K562 (cell line): ENCODE results near the gene LLPH. TPM values are rescaled to one million over a fixed set of nuclear protein-coding genes. Genes with fewer than 3 reads are reported as not detected.

Experiments
- ATAC-seq: fragments of 200-7000 bp; cut with Tn5 transposase; 3 replicates; pipeline ENCODE4 v1.9.1; 2020; ENCODE audit warnings: moderate library complexity
- BruUV-seq: library from RNA; stranded (reverse); fragments of 400-500 nt; replicated peaks from 2 replicates; lab custom pipeline; 2021; lab: Mats Ljungman, UMichigan
- CTCF ChIA-PET: fragments of 300-600 bp; formaldehyde crosslinking; extraction: SDS; loops from one replicate; lab custom pipeline; 2021; ENCODE audit warnings: low intra/inter-chr PET ratio; lab: Yijun Ruan, JAX
- POLR2A ChIA-PET: fragments of 300-600, 350-650 bp; sonication (Branson Sonifier 250); formaldehyde crosslinking; extraction: SDS; loops from one replicate; lab custom pipeline; 2021; ENCODE audit warnings: antibody characterized with exemption, inconsistent platforms; lab: Yijun Ruan, JAX
- DNase-seq, 4 experiments: peaks; one replicate each; pipeline versions ENCODE4 v3.0.0 to v3.0.0-alpha.2; 2011 to 2018; ENCODE audit warnings: low spot score in 3 of 4, mixed read lengths in 3 of 4; ENCODE audit errors: extremely low read depth in 1 of 4
- FAIRE-seq: peaks from 2 replicates; lab custom pipeline; 2011; peaks lifted over from hg19 to GRCh38; lab: Jason Lieb, UNC
- H2AFZ ChIP-seq: 2 replicates; pipeline ENCODE4 v1.6.0; 2011; ENCODE audit warnings: low read depth, low read length, control low read depth, inconsistent platforms
- H3K27ac ChIP-seq: fragments of 200-600 bp; 3 replicates; pipeline ENCODE4 v1.8.0; 2011; ENCODE audit warnings: low read depth, mild to moderate bottlenecking, control low read depth, inconsistent platforms, low read length, moderate library complexity, mixed read lengths; ENCODE audit errors: extremely low read depth
- H3K27me3 ChIP-seq, 2 experiments: fragments of 300-600 bp in 1 of 2; 2 replicates in 1 of 2; 3 replicates in 1 of 2; pipeline versions ENCODE4 v1.6.0 to v1.8.0; 2011; ENCODE audit warnings: inconsistent platforms in 2 of 2, low read length in 2 of 2, mild to moderate bottlenecking in 1 of 2, mixed read lengths in 1 of 2, moderate library complexity in 1 of 2; ENCODE audit not compliant: control insufficient read depth in 2 of 2, insufficient read depth in 2 of 2
- H3K36me3 ChIP-seq: fragments of 300-600 bp; 3 replicates; pipeline ENCODE4 v1.8.0; 2011; ENCODE audit warnings: mild to moderate bottlenecking, low read length, inconsistent platforms; ENCODE audit not compliant: control insufficient read depth, insufficient read depth
- H3K4me1 ChIP-seq, 2 experiments: fragments of 200-600 bp in 1 of 2; replicated peaks in 1 of 2; 2 replicates in 1 of 2; 3 replicates in 1 of 2; pipeline versions ENCODE4 v1.5.1 to v1.8.0; 2011; ENCODE audit warnings: inconsistent platforms in 2 of 2, low read length in 2 of 2, mild to moderate bottlenecking in 1 of 2, mixed read lengths in 1 of 2, moderate library complexity in 1 of 2; ENCODE audit not compliant: control insufficient read depth in 2 of 2, insufficient read depth in 2 of 2
- H3K4me2 ChIP-seq: 2 replicates; pipeline ENCODE4 v1.6.1; 2011; ENCODE audit warnings: low read length, control low read depth, inconsistent platforms, mixed read lengths; ENCODE audit not compliant: insufficient read depth
- H3K4me3 ChIP-seq: fragments of 200-600 bp; sonication (generic), shearing (Covaris generic); 2 replicates; pipeline ENCODE4 v1.5.1; 2016; ENCODE audit warnings: control low read depth, inconsistent platforms
- H3K79me2 ChIP-seq: fragments of 200-600 bp; 3 replicates; pipeline ENCODE4 v1.8.0; 2011; ENCODE audit warnings: low read length, inconsistent platforms; ENCODE audit not compliant: control insufficient read depth, insufficient read depth
- H3K9ac ChIP-seq, 2 experiments: 2 replicates each; pipeline versions ENCODE4 v1.6.0 to v1.6.1; 2011; ENCODE audit warnings: low read depth in 2 of 2, low read length in 2 of 2, control low read depth in 1 of 2, inconsistent platforms in 1 of 2, mild to moderate bottlenecking in 1 of 2, mixed read lengths in 1 of 2; ENCODE audit not compliant: insufficient read depth in 1 of 2
- H3K9me1 ChIP-seq: one replicate; pipeline ENCODE4 v1.6.0; 2011; ENCODE audit warnings: inconsistent platforms, mild to moderate bottlenecking, low read length, moderate library complexity; ENCODE audit not compliant: control insufficient read depth, insufficient read depth
- H3K9me3 ChIP-seq: replicated peaks from 2 replicates; pipeline ENCODE4 v1.5.1; 2011; ENCODE audit warnings: low read depth, low read length, inconsistent platforms; ENCODE audit not compliant: control insufficient read depth, insufficient read depth
- H4K20me1 ChIP-seq: replicated peaks from 2 replicates; pipeline ENCODE4 v1.6.1; 2011; ENCODE audit warnings: low read length, inconsistent platforms, mixed read lengths; ENCODE audit not compliant: control insufficient read depth, insufficient read depth
- CBFA2T3 ChIP-seq: fragments of 450-650 bp; IDR thresholded peaks from 2 replicates; pipeline ENCODE4 v1.6.1; 2017
- NFIC ChIP-seq: fragments of 450-650 bp; IDR thresholded peaks from 2 replicates; pipeline ENCODE4 v1.6.1; 2017; ENCODE audit warnings: mild to moderate bottlenecking, inconsistent platforms
- NUFIP1 ChIP-seq: fragments of 450-650 bp; IDR thresholded peaks from 2 replicates; pipeline ENCODE4 v1.6.1; 2018; ENCODE audit not compliant: partially characterized antibody
- ZBED1 ChIP-seq: IDR thresholded peaks from 2 replicates; pipeline ENCODE4 v1.6.1; 2014
- ZKSCAN3 ChIP-seq: fragments of 250-450 bp; sonication (Bioruptor Pico); IDR thresholded peaks from 2 replicates; pipeline ENCODE4 v1.4.0; 2020
- ZNF197 ChIP-seq: fragments of 200-800 bp; sonication (Bioruptor generic); IDR thresholded peaks from 2 replicates; pipeline ENCODE4 v1.6.1; 2016; ENCODE audit warnings: low read depth, missing genetic modification characterization, missing compliant biosample characterization
- WGBS: fragments of 100-300 bp; shearing (Covaris generic); methylation state at CpG from one replicate; pipeline ENCODE4 v1.1.6; 2016; ENCODE audit warnings: low coverage, mixed read lengths; ENCODE audit not compliant: insufficient coverage; ENCODE audit errors: missing lambda C conversion rate; 5-methylcytosine and 5-hydroxymethylcytosine counted together
- in situ Hi-C: fragments of 300-500 bp; cut with MboI; formaldehyde crosslinking; loops from 4 replicates; pipeline ENCODE4 v1.15.0; 2018; ENCODE audit warnings: inconsistent platforms, mixed read lengths
- intact Hi-C: fragments of 100-400 bp; cut with micrococcal nuclease; formaldehyde crosslinking; loops from 2 replicates; pipeline ENCODE4 v1.14.2; 2022
- polyA plus RNA-seq, 8 experiments: library from polyadenylated mRNA; depleted of rRNA in 4 of 8; stranded (reverse) in 5 of 8; unstranded in 3 of 8; fragments of >200 nt; fragmentation: Nextera tagmentation in 2 of 8; fragmentation: Illumina TruSeq in 1 of 8; extraction: Ambion mirVana in 2 of 8; extraction: Trizol in 1 of 8; gene quantifications; 2 replicates each; pipeline versions ENCODE4 v1.2.1 to v1.2.3, GENCODE V29; 2011 to 2014; ENCODE audit warnings: inconsistent platforms in 1 of 8, missing spikeins in 1 of 8
- total RNA-seq, 7 experiments: library from RNA; depleted of rRNA in 6 of 7; stranded (reverse); fragments of >200 nt in 6 of 7; fragmentation: Illumina TruSeq in 2 of 7; extraction: Trizol in 2 of 7; gene quantifications; 2 replicates each; pipeline versions ENCODE4 v1.2.1 to v1.2.3, GENCODE V29; 2011 to 2021; ENCODE audit warnings: low replicate concordance in 1 of 7
- TF ChIP-seq, protein P1 (sequence below): sonication (generic); formaldehyde crosslinking; IDR thresholded peaks from 2 replicates; pipeline ENCODE4 v1.8.1; 2023; ENCODE audit warnings: mild to moderate bottlenecking, missing genetic modification reagents

Gene LLPH
- total and polyA plus RNA-seq, 9 of the 15 experiments (the other 6 are each of a cell fraction or from before 2014, with no cell fraction given): 19.1 to 87.3 (median 59.6) TPM

DNA sequence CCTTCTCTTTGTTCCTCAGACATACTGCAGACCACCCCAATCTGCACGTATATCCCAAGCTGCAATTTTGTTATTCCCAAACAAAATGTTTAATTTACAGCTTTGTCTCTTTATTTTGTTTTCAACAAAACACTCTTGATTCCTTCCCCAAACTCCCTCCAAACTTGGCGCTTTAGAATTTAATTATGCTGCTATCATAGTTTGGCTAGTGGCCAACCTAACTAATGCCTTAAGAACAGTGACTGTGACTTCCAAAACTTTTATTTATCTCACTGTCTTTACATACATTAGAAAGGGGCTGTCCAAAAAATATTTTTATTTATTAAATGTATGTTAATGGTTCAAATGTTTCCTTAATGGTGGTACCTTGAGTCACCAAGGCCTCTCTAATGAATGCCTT is 32.2 kb upstream of the LLPH start:
- peaks cover 17% of the 10 kb centered on the region for H3K36me3 ChIP-seq
- DNase-seq (no peak), FAIRE-seq (no peak), ATAC-seq (no peak)
- no peaks in the 10 kb centered on the region; the same call in 1 of the 2 replicates for H4K20me1 ChIP-seq
- CTCF ChIA-PET: no interaction called here
- no peak overlapping the region for H2AFZ ChIP-seq
- H3K9ac ChIP-seq: no peak overlapping the region
- H3K4me2 ChIP-seq: no peak overlapping the region
- no TSS peak for BruUV-seq
- no peak overlapping the region for H3K4me3 ChIP-seq
- no peaks in the 10 kb centered on the region for H3K9me3 ChIP-seq
- H3K79me2 ChIP-seq: peaks cover 62% of the 10 kb centered on the region
- intact Hi-C loops: no loop called here
- WGBS: 89% methylated on average over 2 of the region's 2 CpGs
- POLR2A ChIA-PET: no interaction called here
- no peaks in the 10 kb centered on the region for H3K27me3 ChIP-seq
- H3K9me1 ChIP-seq: no peaks in the 10 kb centered on the region
- TF ChIP-seq NUFIP1 (no peak), ZBED1 (no peak), ZKSCAN3 (no peak), NFIC (peak; percentile 45), ZNF197 (CRISPR knock-in tag) (no peak)
- H3K4me1 ChIP-seq: peaks cover under 1 to 8% of the 10 kb centered on the region in 2 experiments; a peak in 4 of 5 replicates
- in situ Hi-C loops: no loop called here
- no peak overlapping the region for H3K27ac ChIP-seq

DNA sequence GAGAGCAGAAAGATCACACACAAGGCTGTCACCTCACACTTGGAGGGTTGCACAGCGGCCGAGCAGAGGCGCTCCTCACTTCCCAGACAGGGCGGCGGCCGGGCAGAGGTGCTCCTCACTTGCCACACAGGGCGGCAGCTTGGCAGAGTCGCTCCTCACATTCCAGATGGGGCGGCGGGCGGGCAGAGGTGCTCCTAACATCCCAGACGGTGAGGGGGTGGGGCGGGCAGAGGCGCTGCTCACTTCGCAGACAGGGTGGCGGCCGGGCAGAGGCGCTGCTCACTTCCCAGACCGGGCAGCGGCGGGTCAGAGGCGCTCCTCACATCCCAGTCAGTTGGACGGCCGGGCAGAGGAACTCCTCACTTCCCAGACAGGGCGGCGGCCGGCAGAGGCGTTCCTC is 30.2 kb upstream of the LLPH start:
- TF ChIP-seq, protein P1, sequence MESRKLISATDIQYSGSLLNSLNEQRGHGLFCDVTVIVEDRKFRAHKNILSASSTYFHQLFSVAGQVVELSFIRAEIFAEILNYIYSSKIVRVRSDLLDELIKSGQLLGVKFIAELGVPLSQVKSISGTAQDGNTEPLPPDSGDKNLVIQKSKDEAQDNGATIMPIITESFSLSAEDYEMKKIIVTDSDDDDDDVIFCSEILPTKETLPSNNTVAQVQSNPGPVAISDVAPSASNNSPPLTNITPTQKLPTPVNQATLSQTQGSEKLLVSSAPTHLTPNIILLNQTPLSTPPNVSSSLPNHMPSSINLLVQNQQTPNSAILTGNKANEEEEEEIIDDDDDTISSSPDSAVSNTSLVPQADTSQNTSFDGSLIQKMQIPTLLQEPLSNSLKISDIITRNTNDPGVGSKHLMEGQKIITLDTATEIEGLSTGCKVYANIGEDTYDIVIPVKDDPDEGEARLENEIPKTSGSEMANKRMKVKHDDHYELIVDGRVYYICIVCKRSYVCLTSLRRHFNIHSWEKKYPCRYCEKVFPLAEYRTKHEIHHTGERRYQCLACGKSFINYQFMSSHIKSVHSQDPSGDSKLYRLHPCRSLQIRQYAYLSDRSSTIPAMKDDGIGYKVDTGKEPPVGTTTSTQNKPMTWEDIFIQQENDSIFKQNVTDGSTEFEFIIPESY: peak; percentile 42; the same call in 1 of the 2 replicates
- no peak for TF ChIP-seq CBFA2T3
- peaks cover 7% of the 10 kb centered on the region; the same call in 2 of the 3 replicates for H3K36me3 ChIP-seq
- H3K27ac ChIP-seq: no peak overlapping the region
- ChIA-PET POLR2A (interaction anchor here (0.8 kb wide), 1 partner anchor 11 kb away, joined by 3 read pairs; no protein-coding TSS in a partner anchor), CTCF (no interaction called here)
- ATAC-seq (no peak), DNase-seq (no peak), FAIRE-seq (no peak)
- no peak overlapping the region for H3K4me2 ChIP-seq
- in situ Hi-C loops (no loop called here), intact Hi-C loops (no loop called here)
- no TSS peak for BruUV-seq
- WGBS: 92% methylated on average over 9 of the region's 28 CpGs
- H3K9me3 ChIP-seq: no peaks in the 10 kb centered on the region
- H3K27me3 ChIP-seq: no peaks in the 10 kb centered on the region
- no peak overlapping the region for H3K9ac ChIP-seq
- H3K4me1 ChIP-seq: peaks cover 0 to 8% of the 10 kb centered on the region in 2 experiments; a peak in 2 of 5 replicates
- no peak overlapping the region for H3K4me3 ChIP-seq
- H4K20me1 ChIP-seq: no peaks in the 10 kb centered on the region; the same call in 1 of the 2 replicates
- no peak overlapping the region for H2AFZ ChIP-seq
- H3K79me2 ChIP-seq: peaks cover 43% of the 10 kb centered on the region
- no peaks in the 10 kb centered on the region for H3K9me1 ChIP-seq
